K562 (cell line): ENCODE data around the gene GEMIN8. TPM values are rescaled to one million over a fixed set of nuclear protein-coding genes. Genes with fewer than 3 reads are reported as not detected.

ENCODE experiments used
- HNRNPL ChIP-seq: fragments of 200-400 bp; formaldehyde crosslinking; IDR thresholded peaks from 2 replicates; pipeline ENCODE4 v1.6.1; 2017; ENCODE audit warnings: low read depth, mild to moderate bottlenecking, low read length
- MIER1 ChIP-seq: fragments of 450-650 bp; IDR thresholded peaks from 2 replicates; pipeline ENCODE4 v1.6.1; 2016; ENCODE audit warnings: antibody characterized with exemption, mild to moderate bottlenecking, low read depth
- PCBP1 ChIP-seq: fragments of 200-400 bp; formaldehyde crosslinking; IDR thresholded peaks from 2 replicates; pipeline ENCODE4 v1.6.1; 2018; ENCODE audit warnings: mild to moderate bottlenecking, low read depth, low read length; ENCODE audit not compliant: poor library complexity, severe bottlenecking
- RERE ChIP-seq: sonication (generic); formaldehyde crosslinking; IDR thresholded peaks from 2 replicates; pipeline ENCODE4 v1.8.0; 2023; ENCODE audit warnings: missing genetic modification reagents, mild to moderate bottlenecking, borderline replicate concordance
- SMAD3 ChIP-seq: fragments of 450-650 bp; formaldehyde crosslinking; conservative IDR thresholded peaks from 2 replicates; pipeline ENCODE4 v1.4.0; 2020; ENCODE audit warnings: mild to moderate bottlenecking
- ZNF232 ChIP-seq: sonication (generic); formaldehyde crosslinking; IDR thresholded peaks from 2 replicates; pipeline ENCODE4 v1.8.0; 2022; ENCODE audit warnings: mild to moderate bottlenecking, missing genetic modification reagents
- ZNF740 ChIP-seq, 3 experiments: fragments of 200-800 bp in 1 of 3; sonication (Bioruptor generic) in 1 of 3; sonication (generic) in 1 of 3; formaldehyde crosslinking in 1 of 3; IDR thresholded peaks; 2 replicates each; pipeline versions ENCODE4 v1.6.1 to v1.8.0; 2016 to 2022; ENCODE audit warnings: mild to moderate bottlenecking in 2 of 3, missing compliant biosample characterization in 2 of 3, missing genetic modification characterization in 2 of 3, missing genetic modification reagents in 1 of 3
- ZNF778 ChIP-seq: fragments of 450-650 bp; formaldehyde crosslinking; IDR thresholded peaks from 2 replicates; pipeline ENCODE4 v1.4.0; 2020; ENCODE audit warnings: mild to moderate bottlenecking, moderate library complexity
- polyA plus RNA-seq, 8 experiments: library from polyadenylated mRNA; depleted of rRNA in 4 of 8; stranded (reverse) in 5 of 8; unstranded in 3 of 8; fragments of >200 nt; fragmentation: Nextera tagmentation in 2 of 8; fragmentation: Illumina TruSeq in 1 of 8; extraction: Ambion mirVana in 2 of 8; extraction: Trizol in 1 of 8; gene quantifications; 2 replicates each; pipeline versions ENCODE4 v1.2.1 to v1.2.3, GENCODE V29; 2011 to 2014; ENCODE audit warnings: inconsistent platforms in 1 of 8, missing spikeins in 1 of 8
- total RNA-seq, 7 experiments: library from RNA; depleted of rRNA in 6 of 7; stranded (reverse); fragments of >200 nt in 6 of 7; fragmentation: Illumina TruSeq in 2 of 7; extraction: Trizol in 2 of 7; gene quantifications; 2 replicates each; pipeline versions ENCODE4 v1.2.1 to v1.2.3, GENCODE V29; 2011 to 2021; ENCODE audit warnings: low replicate concordance in 1 of 7

GEMIN8 gene
- total and polyA plus RNA-seq, 9 of the 15 experiments (the other 6 are each of a cell fraction or from before 2014, with no cell fraction given) = 10.9 to 29.1 (median 16.9) TPM

GRCh38 chrX:14026121-14026520 lies 3.6 kb downstream of the GEMIN8 start (continued):
- TF ChIP-seq ZNF740 (CRISPR knock-in tag; IDR thresholded peaks at IDR 0.05) (no peak), ZNF740 (tag; IDR thresholded peaks at IDR 0.05) (no peak), RERE (CRISPR knock-in tag) (no peak), HNRNPL (no peak), MIER1 (no peak), ZNF778 (CRISPR knock-in tag) (no peak), SMAD3 (CRISPR knock-in tag) (no peak), ZNF232 (CRISPR knock-in tag) (no peak), PCBP1 (no peak)
